HEK293T (cell line): ENCODE results near the gene JMJD6.

ENCODE experiments used
- ARNT ChIP-seq: fragments of 450-650 bp; IDR thresholded peaks from 2 replicates; pipeline ENCODE4 v1.6.1; 2017; ENCODE audit warnings: mild to moderate bottlenecking
- BHLHE40 ChIP-seq: fragments of 450-650 bp; IDR thresholded peaks from 2 replicates; pipeline ENCODE4 v1.6.1; 2016; ENCODE audit warnings: mild to moderate bottlenecking, moderate library complexity, borderline replicate concordance
- CTBP1 ChIP-seq: fragments of 450-650 bp; IDR thresholded peaks from 2 replicates; pipeline ENCODE4 v1.6.1; 2016; ENCODE audit warnings: borderline replicate concordance
- ELF4 ChIP-seq: fragments of 450-650 bp; IDR thresholded peaks from 2 replicates; pipeline ENCODE4 v1.6.1; 2017; ENCODE audit warnings: antibody characterized with exemption
- FOXA1 ChIP-seq: fragments of 450-650 bp; IDR thresholded peaks from 2 replicates; pipeline ENCODE4 v1.6.1; 2016; ENCODE audit warnings: mild to moderate bottlenecking
- FOXM1 ChIP-seq: fragments of 450-650 bp; IDR thresholded peaks from 2 replicates; pipeline ENCODE4 v1.6.1; 2017; ENCODE audit warnings: mild to moderate bottlenecking, borderline replicate concordance
- HDGF ChIP-seq: fragments of 450-650 bp; IDR thresholded peaks from 2 replicates; pipeline ENCODE4 v1.6.1; 2017; ENCODE audit warnings: antibody characterized with exemption, borderline replicate concordance
- L3MBTL2 ChIP-seq: fragments of 450-650 bp; conservative IDR thresholded peaks from 2 replicates; pipeline ENCODE4 v1.6.1; 2016; ENCODE audit warnings: mild to moderate bottlenecking
- NFRKB ChIP-seq: fragments of 450-650 bp; IDR thresholded peaks from 2 replicates; pipeline ENCODE4 v1.6.1; 2016; ENCODE audit warnings: mild to moderate bottlenecking, moderate library complexity
- SP1 ChIP-seq: fragments of 450-650 bp; IDR thresholded peaks from 2 replicates; pipeline ENCODE4 v1.6.1; 2017
- SUZ12 ChIP-seq: fragments of 450-650 bp; IDR thresholded peaks from 2 replicates; pipeline ENCODE4 v1.6.1; 2016; ENCODE audit warnings: mild to moderate bottlenecking
- TARDBP ChIP-seq: fragments of 450-650 bp; IDR thresholded peaks from 2 replicates; pipeline ENCODE4 v1.6.1; 2016
- ZNF384 ChIP-seq: fragments of 450-650 bp; IDR thresholded peaks from 2 replicates; pipeline ENCODE4 v1.6.1; 2016

GRCh38 chr17:76696763-76697701 lies 29.4 kb downstream of the JMJD6 start:
- TF ChIP-seq CTBP1 (no peak), FOXA1 (no peak), FOXM1 (no peak), TARDBP (no peak), SUZ12 (no peak), BHLHE40 (no peak), L3MBTL2 (no peak), ARNT (no peak), ZNF384 (no peak), SP1 (no peak), ELF4 (no peak), NFRKB (no peak), HDGF (no peak)
